ELF-1 (cell line): ENCODE measurements around the gene GAS7.

Experiments
- DNase-seq: peaks from one replicate; pipeline ENCODE4 v3.0.0-alpha.2; 2016; ENCODE audit warnings: low read depth, low spot score

Gene GAS7

DNA sequence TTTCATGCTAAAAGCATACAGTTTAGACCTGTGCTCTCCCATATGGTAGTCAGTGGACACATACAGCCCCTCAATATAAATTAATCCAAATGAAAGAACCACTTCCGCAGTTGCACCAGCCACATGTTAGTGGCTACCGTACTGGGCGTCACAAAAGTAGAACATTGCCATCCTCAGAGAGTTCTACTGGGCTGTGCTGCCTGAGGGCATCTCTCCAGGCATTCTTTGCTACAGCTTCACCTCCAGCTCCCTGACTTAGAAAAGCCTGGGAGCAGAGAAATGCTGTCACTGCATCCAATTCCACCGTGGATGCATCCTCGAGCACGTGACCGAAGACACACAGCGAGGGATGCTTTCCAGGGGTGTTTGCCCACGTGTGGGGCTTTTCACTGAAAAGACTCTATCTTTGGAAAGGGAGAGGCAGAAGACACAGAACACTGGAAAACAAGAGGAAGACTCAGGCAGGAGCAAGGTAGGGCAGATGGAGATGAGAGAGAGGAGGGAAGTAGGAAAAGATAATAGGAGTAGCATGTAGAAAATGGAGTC, 86.4 kb downstream of the GAS7 start:
- DNase-seq: peak; percentile 31

DNA sequence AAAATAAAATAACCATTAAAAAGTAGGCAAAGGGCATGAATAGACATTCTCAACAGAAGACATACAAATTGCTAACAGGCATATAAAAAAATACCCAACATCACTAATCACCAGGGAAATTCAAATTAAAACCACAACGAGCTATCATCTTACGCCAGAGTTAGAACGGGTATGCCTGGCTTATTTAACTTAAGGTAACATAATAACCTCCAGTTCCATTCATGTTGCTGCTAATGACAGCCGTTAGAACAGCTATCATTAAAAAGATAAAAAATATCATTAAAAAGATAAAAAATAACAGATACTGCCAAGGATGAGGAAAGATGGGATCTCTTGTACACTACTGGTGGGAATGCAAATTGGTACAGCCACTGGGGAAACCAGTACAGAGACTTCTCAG, 89.3 kb downstream of the GAS7 start:
- no peak for DNase-seq

DNA sequence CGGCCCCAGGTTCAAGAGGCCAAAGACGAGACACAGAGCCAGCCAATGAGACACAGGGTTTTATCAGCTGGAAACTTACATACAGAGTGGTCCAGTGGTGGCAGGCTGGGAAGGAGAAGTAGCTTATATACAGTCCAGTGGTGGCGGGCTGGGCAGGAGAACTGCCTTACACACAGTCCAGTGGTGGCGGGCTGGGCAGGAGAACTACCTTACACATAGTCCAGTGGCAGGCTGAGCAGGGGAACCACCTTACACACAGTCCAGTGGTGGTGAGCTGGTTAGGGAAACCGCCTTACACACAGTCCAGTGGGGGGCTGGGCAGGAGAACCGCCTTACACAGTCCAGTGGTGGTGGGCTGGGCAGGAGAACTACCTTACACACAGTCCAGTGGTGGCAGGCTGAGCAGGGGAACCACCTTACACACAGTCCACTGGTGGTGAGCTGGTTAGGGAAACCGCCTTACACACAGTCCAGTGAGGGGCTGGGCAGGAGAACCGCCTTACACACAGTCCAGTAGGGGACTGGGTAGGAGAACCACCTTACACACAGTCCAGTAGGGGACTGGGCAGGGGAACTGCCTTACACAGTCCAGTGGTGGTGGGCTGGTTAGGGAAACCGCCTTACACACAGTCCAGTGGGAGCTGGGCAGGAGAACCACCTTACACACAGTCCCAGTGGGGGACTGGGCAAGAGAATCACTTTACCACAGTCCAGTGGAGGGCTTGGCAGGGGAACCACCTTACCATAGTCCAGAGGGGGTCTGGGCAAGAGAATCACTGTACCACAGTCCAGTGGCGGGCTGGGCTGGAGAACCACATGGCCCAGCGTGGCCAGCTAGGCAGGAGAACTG, 90.9 kb downstream of the GAS7 start:
- no peak for DNase-seq

DNA sequence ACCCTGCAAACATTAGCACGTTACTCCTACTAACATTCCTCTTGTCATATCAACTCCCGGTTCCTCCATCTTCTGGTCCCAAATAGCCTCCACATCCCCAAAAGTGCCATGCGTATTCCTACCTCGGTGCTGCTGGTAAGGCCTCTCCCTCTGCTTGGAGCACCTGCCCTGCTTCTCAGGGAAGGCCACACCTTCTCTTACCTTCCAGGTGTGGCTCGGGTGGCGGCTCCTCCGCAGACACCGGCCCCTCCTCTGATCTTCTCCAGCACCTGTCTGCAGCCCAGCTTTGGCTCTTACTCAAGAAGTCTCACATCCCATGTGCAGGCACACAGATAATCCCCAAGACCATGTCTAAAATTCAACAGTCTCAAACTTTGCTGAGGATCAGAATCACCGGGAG, 92.3 kb downstream of the GAS7 start:
- no peak for DNase-seq

DNA sequence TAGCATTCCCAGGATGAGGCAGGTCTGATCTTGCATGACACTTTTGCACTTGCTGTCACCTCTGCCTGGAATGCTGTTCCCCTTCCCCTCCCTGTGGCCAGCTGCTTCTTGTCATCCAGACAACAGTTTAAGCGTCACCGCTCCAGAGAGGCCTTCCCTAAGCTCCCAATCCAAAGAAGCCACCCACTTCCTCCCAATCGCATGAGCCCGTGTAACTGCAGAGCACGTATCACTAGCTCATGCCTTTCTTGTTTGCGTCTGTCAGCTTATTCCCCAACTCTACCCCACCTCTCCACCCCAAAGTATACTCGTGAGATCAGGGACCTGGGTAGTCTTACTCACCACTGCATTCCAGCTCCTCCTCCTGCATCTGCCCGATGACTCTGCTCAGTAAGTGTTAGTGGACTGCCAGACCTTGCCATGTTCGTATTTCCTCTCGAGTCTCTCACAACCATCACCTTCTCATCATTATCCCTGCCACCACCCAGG, 92.8 kb downstream of the GAS7 start:
- peak; percentile 70 for DNase-seq

DNA sequence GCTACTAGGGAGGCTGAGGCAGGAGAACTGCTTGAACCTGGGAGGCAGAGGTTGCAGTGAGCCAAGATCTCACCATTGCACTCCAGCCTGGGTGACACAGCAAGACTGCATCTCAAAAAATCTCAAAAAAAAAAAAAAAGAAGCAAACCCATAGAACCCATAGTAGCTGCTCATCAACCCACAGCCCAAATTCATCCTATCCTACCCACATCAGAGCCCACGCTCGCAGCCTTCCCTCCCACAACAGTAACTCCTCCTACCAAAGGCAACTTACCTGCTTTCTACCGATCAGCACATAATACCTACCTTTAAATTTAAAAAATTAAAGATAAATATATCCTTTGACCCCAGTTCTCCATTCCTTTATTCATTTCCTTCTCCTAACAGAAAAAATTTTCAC, 94.7 kb downstream of the GAS7 start:
- no peak for DNase-seq

DNA sequence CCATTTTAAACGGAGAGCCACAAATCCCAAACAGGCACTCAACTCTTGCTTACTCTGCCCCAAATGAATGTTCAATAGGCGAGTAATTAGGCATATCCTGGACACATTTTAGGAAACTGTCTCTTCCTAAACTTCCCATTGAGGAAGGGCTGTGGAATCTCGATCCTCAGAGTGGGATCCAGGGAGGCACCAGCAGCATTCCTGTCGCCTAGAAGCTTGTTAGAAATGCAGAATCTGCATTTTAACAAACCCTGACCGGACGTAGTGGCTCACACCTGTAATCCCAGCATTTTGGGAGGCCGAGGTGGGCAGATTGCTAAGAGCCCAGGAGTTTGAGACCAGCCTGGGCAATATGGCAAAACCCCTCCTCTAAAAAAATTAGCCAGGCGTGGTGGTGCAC, 95.6 kb downstream of the GAS7 start:
- no peak for DNase-seq

DNA sequence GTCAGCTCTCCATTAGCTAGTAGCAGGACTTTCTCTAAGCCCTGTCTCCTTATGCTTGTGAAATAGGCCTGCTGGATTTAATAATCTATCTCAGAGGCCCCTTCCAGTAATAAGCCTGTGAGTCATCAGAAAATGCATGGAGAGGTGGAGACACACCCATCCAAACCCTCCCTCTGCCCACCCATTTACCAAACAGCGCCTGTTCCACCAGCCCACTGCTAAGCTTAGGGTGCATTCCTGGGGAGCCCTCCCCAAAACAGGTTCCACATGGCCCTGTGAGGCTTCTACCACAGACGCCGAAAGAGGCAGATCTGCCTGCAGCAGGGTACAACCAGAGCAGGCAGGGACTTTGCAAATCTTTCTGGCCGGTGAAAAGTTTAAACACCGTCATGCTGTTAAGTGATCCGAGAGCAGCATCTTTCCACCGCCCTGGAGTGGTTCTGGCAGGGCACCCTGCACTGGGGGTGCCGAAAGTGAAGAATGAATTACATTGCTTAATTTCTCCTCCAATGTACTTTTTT, 99.3 kb downstream of the GAS7 start:
- DNase-seq: peak; percentile 20

DNA sequence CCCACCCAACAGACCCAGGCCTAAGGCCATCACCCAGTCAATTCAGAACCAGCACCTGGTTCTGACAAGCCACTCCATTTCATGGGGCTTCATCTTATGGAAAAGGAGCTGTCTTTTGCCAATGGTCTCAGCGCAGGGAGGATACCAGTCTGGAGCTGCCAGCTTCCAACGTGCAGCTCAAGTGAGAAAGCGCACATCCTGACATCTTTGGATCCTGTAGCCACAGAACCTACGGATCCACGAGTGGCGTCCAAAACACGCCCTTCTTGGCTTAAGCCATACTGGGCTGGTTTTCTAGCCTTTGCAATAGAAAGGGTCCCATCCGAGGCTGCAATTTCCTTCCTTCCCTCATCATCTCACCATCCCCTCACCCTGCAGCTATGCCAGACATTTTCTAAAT, 101.8 kb downstream of the GAS7 start:
- no peak for DNase-seq

DNA sequence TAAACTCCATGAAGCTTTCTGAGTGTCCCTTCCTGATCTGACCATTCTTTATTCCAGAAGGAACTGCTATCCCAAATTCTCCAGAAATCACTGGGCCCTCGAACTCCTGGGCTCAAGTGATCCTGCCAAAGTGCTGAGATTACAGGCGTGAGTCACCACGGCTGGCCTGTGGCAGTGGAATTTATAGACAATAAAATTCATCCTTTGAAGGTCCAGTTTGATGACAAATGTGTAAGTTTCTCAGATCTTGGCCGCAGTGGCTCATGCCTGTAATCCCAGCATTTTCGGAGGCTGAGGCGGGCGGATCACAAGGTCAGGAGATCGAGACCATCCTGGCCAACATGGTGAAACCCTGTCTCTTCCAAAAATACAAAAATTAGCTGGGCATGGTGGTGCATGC, 103.1 kb downstream of the GAS7 start:
- DNase-seq: peak; percentile 36

DNA sequence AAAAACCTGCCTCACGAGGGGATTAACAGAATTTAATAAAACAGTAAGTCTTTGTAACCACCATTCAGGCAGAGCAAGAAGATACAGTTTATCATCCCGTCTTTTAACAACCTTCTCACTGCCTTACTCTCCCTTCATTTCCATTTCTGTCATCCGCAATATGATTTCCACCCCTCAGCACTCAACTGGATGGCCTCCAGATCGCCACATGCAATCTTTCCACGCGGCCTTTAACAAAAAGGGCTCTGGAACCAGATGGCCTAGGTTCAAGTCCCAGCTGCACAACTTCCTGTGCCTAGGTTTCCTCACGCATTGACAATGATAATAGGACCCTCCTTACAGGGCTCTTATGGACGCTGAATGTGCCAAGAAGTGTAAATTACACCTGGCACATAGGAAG, 103.6 kb downstream of the GAS7 start:
- no peak for DNase-seq

DNA sequence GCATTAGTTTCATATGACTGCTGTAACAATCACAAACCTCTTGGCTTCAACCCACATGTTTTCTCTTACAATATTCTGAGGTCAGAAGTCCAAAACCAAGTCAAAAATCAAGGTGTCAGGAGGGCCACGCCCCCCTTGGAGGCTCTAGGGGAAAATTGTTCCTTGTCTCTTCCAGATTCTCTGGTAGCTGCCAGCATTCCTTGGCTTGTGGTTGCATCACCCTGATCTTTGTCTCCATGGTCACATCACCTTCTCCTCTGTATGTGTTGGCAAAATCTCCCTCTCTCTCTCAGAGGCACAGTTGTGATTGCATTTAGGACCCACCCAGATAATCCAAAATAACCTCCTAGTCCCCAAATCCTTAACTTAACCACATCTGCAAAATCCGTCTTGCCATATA, 105.8 kb downstream of the GAS7 start:
- no peak for DNase-seq

DNA sequence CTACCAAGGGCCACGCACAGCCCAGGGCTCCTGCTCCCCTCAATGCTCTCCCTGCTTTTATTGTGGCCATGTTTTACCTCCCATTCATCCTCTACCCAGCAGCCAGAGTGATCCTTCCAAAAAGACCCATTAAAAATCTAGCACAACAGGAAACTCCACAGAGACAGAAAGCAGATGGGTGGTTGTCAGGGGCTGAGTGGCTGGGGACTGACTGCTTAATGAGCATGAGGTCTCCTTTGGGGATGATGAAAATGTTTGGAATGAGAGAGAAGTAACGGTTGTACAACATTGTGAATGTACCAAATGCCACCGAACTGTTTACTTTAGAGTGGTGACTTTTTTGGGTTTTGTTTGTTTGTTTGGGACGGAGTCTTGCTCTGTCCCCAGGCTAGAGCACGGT, 107.4 kb downstream of the GAS7 start:
- DNase-seq: peak; percentile 28

DNA sequence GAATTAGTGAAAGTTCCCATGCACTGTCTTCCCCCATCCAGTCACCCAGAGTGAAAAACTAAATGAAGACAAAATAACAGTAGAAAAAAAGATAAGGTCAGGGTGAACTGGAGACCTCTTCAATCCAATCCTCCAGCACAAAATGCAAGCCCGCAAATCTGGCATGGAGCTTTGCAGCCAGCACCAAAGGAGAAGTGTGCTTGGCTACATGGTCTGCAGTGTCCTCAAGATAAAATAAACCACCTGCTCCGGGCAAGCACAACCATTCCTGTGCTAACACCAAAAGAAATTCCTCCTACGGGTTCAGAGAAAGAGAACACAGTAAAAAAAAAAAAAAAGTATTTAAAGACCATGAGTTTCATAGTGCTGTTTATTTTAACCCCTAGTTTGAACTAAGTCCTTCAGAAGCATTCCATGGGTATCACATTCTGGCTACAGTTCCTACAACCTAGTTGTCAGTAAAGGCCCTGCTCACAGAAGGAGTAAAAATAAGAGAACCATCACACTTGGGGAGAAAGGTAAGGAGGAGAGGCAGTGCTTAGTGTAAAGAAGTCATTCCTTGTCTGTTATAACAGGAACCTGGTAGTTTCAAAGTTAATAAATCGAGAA, 109.1 kb downstream of the GAS7 start:
- DNase-seq: no peak

DNA sequence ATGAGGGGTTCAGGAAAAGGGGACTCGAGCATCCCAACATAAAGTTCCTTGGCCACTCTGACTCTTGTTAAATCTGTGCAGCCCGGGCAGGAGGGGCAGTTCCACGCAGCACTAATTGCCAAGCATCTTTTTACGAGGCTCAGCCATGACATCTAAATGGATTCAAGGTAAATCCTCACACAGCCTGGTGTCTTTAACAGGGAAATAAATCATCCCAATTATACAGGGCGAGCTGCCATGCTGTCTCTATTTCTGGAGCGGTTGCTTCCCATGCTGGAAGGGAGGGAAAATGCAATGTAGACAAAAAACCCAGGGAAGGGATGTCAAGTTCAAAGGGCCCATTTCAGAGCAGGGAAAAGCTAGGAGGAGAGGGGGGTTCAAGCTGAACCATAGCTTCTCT, 110.0 kb downstream of the GAS7 start:
- no peak for DNase-seq

DNA sequence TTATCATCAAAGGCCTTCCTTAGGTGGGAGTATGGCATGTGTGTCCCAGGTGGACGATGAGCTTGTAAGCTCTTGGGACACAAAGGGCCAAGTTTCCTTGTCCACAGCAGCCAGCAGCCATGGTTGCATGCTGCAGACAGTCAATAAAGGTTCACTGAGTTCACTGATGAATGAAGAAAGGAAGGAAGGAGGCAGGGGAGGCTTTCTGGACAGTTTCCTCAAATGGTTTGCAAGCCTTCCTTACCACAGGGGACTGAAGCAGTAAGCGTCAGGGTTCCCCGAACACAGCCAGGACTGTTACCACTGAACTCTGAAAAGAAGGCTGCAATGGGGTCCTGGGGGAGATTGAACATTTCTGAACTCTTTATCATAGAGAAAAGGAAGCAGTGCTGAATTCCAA, 111.1 kb downstream of the GAS7 start:
- no peak for DNase-seq

DNA sequence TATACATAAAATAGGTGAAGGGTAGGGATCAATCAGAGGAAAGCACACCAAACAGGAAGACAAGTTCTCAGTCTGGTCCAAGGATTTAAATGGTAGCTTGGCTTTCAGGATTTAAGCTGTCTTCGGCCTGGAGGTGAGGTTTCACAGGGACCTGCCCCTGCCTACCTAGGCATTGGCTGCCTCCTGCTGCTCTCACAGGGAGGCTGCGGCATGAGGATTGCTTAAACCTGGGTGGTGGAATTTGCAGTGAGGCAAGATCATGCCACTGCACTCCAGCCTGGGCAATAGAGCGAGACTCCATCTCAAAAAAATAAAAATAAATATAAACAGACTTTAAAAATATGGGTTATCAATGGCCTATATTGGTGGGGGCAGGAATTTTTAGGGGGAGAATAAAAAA, 114.5 kb downstream of the GAS7 start:
- DNase-seq: no peak

DNA sequence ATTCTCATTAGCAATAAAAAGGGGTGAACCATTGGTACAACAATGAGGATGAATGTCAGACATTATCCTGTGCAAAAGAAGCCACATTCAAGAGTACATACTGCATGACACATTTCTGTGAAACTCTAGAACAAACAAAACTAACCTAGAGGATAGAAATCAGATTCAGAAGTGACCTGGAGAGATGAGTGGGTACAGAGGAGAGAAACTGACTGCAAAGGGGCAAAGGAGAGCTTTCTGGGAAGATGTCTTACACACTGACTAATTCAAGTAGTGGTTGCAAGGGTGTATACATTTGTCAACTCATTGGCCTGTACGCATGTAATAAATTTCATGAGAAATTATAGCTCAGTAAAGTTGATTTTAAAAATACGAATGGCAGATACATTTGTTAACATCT, 115.6 kb downstream of the GAS7 start:
- no peak for DNase-seq

DNA sequence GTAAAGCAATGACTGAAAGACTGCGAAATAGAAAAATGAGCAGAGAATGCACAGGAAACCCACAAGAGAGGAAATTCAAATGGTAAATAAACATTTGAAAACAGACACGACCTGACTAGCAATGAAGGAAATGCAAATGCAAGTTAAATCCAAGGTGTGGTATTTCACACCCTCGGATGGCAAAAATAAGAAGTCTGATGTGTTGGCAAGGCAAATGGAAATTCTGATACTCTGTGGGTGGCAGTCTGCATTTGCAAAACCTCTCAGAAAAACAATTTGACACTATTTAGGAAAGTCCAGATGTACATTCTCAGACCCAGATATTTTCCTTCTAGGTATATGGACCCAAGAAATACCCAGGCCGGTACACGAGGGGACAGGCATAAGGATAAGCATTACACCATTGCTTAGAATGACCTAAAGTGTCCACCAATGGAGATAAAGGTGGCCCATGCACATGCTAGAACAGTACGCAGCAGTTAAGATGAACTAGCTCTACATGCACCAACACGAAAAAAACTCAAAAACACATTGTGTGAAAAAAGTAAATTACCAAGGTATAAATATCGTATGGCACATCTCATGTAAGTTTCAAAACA, 116.7 kb downstream of the GAS7 start:
- DNase-seq: no peak

DNA sequence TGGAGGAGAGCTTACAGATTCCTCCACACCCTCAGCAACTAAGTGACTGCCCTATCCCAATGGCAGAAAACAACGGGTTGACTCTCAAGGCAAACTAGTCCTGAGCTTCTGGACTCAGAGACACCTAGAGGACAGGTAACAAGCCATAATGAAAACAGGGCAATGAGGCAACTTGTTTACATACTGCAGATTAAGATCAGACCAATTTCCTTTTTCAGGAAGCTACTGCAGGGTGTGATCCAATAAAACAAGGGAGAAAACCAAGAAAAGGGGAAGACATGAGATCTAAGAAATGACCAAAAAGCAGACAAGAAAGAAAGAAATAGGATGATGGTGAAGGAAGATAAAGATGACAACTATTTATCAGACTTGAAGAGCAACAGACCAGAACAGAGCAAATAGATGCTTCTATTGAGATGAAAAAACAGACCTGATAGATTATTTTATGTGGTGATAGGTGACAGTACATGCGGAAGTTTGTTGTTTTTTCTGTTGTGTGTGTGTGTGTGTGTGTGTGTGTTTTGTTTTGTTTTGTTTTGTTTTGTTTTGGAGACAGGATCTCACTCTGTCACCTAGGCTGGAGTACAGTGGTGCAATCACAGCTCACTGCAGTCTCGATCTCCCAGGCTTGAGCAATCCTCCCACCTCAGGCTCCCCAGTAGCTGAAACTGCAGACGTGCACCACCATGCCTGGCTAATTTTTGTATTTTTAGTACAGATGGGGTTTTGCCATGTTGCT, 120.7 kb downstream of the GAS7 start:
- DNase-seq: no peak

DNA sequence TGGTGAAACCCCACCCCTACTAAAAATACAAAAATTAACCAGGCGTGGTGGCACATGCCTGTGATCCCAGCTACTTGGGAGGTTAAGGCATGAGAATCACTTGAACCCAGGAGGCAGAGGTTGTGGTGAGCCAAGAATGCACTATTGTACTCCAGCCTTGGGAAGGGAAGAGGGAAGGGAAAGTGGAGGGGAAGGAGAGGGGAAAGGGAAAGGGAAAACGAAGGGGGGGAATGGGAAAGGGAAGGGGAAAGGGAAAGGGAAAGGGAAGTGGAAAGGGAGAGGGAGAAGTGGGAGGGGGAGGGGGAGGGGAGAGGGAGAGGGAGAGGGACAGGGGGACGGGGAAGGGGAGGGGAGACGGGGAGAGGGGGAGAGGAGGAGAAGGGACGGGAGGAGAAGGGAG, 122.5 kb downstream of the GAS7 start:
- DNase-seq: no peak

DNA sequence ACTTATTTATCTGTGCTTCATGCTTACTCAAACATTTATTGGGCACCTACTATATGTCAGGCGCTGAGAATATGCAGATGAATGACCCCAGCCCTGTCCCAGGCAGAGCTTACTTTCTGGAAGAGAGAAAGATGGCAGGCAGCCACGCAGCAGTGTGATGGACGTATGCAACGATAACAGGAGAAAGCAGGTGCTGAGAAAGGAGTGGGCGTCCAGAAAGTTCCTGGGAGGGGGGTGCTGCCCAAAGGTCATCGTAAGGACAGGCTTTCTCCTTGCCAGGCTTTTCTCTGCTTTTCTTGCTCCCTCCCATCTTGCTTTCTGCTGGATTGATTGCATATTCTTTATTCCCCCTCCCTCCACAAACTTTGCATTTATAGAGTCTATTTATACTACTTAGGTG, 124.5 kb downstream of the GAS7 start:
- DNase-seq: no peak
